Fibroblast of pulmonary artery (primary cell): ENCODE measurements around the gene FILIP1L.

Experiments
- DNase-seq: peaks from one replicate; pipeline ENCODE4 v3.0.0-alpha.2; 2010; ENCODE audit warnings: low read depth
- H3K4me3 ChIP-seq: replicated peaks from 2 replicates; pipeline ENCODE4 v1.5.1; 2011; ENCODE audit warnings: low read depth, mild to moderate bottlenecking, control low read depth, low read length, moderate library complexity
- TF ChIP-seq, protein P1 (sequence below): IDR thresholded peaks from 2 replicates; pipeline ENCODE4 v1.5.1; 2011; ENCODE audit warnings: mild to moderate bottlenecking, control low read depth, low read length, inconsistent platforms; ENCODE audit errors: missing control alignments

FILIP1L gene

DNA sequence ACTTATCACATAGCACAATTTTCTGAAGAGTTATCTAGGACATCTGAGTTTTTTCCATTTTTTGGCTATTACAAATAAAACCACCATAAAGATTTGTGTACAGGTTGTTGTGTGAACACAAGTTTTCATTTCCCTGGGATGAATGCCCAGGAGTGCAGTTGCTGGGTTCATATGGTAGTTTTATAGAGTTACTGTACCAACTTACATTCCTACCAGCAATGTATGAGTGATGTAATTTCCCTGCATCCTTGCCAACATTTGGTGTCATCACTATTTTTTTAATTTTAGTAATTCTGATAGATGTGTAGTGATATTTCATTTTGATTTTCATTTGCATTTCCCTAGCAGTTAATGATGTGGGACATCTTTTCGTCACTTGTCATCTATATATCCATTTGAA, 20.5 kb downstream of the FILIP1L start:
- DNase-seq: no peak
- no peak overlapping the region for H3K4me3 ChIP-seq
- TF ChIP-seq, protein P1, sequence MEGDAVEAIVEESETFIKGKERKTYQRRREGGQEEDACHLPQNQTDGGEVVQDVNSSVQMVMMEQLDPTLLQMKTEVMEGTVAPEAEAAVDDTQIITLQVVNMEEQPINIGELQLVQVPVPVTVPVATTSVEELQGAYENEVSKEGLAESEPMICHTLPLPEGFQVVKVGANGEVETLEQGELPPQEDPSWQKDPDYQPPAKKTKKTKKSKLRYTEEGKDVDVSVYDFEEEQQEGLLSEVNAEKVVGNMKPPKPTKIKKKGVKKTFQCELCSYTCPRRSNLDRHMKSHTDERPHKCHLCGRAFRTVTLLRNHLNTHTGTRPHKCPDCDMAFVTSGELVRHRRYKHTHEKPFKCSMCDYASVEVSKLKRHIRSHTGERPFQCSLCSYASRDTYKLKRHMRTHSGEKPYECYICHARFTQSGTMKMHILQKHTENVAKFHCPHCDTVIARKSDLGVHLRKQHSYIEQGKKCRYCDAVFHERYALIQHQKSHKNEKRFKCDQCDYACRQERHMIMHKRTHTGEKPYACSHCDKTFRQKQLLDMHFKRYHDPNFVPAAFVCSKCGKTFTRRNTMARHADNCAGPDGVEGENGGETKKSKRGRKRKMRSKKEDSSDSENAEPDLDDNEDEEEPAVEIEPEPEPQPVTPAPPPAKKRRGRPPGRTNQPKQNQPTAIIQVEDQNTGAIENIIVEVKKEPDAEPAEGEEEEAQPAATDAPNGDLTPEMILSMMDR: no peak

DNA sequence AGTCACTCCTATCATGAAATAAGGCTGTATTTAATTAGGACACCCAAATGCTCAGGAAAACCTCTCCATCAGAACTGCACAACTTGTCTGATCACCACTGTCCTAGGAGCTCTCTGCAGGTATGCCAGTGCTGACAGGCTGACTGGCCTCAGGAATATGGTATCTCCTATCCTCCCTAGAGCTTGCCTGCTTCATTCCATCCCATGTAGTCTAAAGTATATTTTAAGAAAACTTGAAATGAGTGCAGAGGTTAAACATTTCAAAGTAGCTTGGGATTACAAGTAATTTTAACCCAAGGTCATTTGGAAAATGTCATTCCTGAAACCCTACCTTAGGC, 23.7 kb downstream of the FILIP1L start:
- TF ChIP-seq, protein P1: no peak
- H3K4me3 ChIP-seq: no peak overlapping the region
- DNase-seq: no peak

DNA sequence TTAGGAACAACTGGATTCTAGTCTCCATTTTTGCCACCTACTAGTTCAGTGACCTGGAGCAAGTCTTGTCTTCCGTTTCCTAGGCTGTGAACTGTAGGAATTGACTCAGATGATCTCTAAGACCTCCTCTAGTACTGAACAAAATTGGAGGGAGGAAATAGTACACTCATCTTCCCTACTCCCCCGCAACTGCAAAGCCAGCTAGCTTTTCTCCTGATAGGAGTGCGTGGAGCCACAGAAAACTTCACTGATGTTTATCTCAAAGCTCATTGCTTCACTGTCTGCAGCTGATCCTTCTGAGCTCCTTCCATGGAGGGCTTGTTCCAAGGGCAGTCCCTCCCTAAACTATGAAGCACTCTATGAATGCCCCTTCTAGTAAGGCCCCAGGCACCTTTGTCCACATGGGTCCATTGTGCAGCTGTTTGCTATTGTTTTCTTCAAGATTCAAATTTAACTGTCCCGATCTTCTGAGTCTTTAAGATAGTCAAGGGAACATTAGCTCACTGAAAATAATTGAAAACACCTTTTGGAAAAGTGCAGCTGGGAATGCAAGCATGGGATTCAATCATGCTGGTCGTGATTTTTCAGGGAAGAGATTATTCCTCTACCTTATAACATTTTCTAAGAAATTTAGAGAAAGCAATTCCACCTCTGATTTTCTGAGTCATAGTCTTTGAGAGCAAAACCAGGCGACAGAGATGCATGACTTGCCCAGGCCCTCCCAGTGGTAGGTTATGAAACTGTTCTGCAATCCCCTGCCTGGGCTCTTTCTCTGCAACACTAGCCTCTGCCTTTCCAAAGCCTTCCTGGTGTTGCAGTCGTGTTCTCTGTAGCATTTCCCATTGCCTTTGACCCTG, 24.3 kb downstream of the FILIP1L start:
- TF ChIP-seq, protein P1: peak; percentile 79
- DNase-seq: peak; percentile 73
- H3K4me3 ChIP-seq: no peak overlapping the region

DNA sequence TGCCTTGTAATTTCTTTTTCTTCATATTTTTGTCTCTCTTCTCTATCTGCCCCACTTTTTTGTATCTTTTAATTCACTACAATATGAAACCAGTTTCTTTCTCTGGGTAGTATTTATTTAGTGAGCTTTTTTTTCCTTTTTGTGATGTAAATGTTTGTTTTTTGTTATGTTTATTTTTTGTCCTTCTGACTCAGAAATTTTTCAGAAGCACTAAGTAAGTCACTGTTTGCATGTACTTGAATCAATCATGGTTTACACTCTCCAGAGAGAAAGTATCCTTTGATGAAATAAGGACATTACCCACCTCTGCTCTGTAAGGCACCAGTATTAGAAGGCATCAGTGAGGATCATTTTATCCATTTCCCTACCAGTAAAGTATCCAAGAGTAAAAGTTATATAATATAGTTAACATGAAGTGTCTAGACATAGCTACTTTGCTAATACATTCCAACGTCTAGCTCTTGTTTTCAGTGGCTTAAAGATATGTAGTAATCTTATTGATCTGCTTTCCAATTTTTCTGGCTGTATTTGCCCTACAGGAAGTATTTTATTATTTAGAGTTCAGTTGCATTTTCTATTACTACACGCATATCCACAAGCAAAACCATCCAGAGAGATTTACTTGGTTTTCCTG, 25.4 kb downstream of the FILIP1L start:
- H3K4me3 ChIP-seq: no peak overlapping the region
- TF ChIP-seq, protein P1: no peak
- no peak for DNase-seq

DNA sequence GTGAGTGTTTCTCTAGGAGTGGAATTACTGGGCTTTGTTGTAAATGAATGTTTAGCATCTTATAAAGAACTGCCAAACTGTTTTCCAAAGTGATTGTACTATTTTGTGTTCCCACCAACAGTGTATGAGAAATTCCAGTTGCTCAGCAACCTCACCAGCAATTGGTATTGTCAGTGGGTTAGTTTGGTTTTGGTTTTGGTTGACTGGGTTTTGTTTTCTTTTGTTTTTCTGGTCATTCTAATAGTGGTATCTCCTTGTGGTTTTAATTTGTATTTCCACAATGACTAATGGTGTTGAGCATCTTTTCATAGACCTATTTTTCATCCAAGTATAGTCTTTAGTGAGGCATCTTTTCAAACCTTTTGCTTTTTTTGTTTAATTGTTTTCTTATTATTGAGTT, 27.1 kb downstream of the FILIP1L start:
- DNase-seq: peak; percentile 60
- TF ChIP-seq, protein P1: no peak

DNA sequence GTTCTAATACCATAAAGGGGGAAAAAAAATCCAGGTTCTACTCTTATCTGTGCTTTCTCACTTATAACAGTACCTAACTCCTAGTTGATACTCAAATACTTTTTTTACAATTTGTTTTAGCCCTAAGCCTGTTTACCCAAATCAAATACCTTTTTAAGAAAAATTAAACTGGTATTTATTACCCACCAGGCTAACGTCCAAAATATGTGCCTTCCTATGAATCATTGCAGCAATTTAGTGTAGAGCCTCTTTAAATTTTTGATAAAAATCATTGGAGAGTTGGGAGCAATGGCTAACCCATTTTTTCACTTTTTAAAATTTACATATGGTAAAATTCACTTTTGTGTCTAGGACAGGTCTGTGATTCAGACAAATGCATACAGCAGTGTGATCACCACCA, 27.9 kb downstream of the FILIP1L start:
- TF ChIP-seq, protein P1: no peak
- no peak overlapping the region for H3K4me3 ChIP-seq
- no peak for DNase-seq

More for the DNA sequence above, 27.1 kb downstream of the FILIP1L start:
- H3K4me3 ChIP-seq: no peak overlapping the region
